ENCODE results near the gene CACNB4.

The CACNB4 gene

GRCh38 chr2:151931756-151932155 lies 167.1 kb downstream of the CACNB4 start:
- H3K27me3 ChIP-seq (ENCODE audit: insufficient read depth, low read depth, severe bottlenecking) = no peaks in the 10 kb centered on the region
- H3K36me3 ChIP-seq = no peaks in the 10 kb centered on the region
- no peaks in the 10 kb centered on the region for H3K9me3 ChIP-seq (ENCODE audit: severe bottlenecking)
- no peak overlapping the region for H3K27ac ChIP-seq
- DNase-seq = no peak
- TF ChIP-seq, protein P1, sequence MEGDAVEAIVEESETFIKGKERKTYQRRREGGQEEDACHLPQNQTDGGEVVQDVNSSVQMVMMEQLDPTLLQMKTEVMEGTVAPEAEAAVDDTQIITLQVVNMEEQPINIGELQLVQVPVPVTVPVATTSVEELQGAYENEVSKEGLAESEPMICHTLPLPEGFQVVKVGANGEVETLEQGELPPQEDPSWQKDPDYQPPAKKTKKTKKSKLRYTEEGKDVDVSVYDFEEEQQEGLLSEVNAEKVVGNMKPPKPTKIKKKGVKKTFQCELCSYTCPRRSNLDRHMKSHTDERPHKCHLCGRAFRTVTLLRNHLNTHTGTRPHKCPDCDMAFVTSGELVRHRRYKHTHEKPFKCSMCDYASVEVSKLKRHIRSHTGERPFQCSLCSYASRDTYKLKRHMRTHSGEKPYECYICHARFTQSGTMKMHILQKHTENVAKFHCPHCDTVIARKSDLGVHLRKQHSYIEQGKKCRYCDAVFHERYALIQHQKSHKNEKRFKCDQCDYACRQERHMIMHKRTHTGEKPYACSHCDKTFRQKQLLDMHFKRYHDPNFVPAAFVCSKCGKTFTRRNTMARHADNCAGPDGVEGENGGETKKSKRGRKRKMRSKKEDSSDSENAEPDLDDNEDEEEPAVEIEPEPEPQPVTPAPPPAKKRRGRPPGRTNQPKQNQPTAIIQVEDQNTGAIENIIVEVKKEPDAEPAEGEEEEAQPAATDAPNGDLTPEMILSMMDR (IDR thresholded peaks at IDR 0.05; ENCODE audit: low read depth, low read length) = no peak
- H3K4me3 ChIP-seq (ENCODE audit: low read depth, low read length) = no peak overlapping the region

GRCh38 chr2:151931030-151931611 lies 167.7 kb downstream of the CACNB4 start:
- H3K9me3 ChIP-seq (ENCODE audit: severe bottlenecking) = no peaks in the 10 kb centered on the region
- H3K27me3 ChIP-seq (ENCODE audit: insufficient read depth, low read depth, severe bottlenecking) = no peaks in the 10 kb centered on the region
- no peak for DNase-seq
- no peaks in the 10 kb centered on the region for H3K36me3 ChIP-seq
- H3K4me3 ChIP-seq (ENCODE audit: low read depth, low read length) = no peak overlapping the region
- H3K27ac ChIP-seq = no peak overlapping the region
- TF ChIP-seq, protein P1 (IDR thresholded peaks at IDR 0.05; ENCODE audit: low read depth, low read length) = no peak

GRCh38 chr2:151930042-151930441 lies 168.8 kb downstream of the CACNB4 start:
- H3K9me3 ChIP-seq (ENCODE audit: severe bottlenecking) = no peaks in the 10 kb centered on the region
- TF ChIP-seq, protein P1 (IDR thresholded peaks at IDR 0.05; ENCODE audit: low read depth, low read length) = no peak
- no peaks in the 10 kb centered on the region for H3K36me3 ChIP-seq
- H3K27ac ChIP-seq = no peak overlapping the region
- no peak overlapping the region for H3K4me3 ChIP-seq (ENCODE audit: low read depth, low read length)
- DNase-seq = no peak
- H3K27me3 ChIP-seq (ENCODE audit: insufficient read depth, low read depth, severe bottlenecking) = no peaks in the 10 kb centered on the region

DNA sequence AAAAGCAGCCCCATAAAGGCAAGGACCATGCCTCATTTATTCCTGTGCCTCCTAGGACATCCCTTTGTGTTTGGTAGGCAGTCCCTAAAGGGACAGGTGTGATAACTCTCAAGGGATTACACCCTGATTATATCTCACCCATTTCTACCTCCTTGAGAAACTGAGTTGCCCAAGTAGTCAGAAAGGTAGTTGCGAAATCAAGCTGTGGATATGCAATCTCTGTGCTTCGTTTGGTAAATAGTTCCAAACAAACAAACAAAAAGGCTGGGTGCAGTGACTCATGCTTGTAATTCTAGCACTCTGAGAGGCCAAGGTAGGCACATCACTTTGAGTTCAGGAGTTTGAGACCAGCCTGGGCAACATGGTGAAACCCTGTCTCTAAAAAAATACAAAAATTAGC lies 170.5 kb downstream of the CACNB4 start:
- no peaks in the 10 kb centered on the region for H3K9me3 ChIP-seq (ENCODE audit: severe bottlenecking)
- H3K27ac ChIP-seq = no peak overlapping the region
- no peak for DNase-seq
- no peaks in the 10 kb centered on the region for H3K27me3 ChIP-seq (ENCODE audit: insufficient read depth, low read depth, severe bottlenecking)
- no peaks in the 10 kb centered on the region for H3K36me3 ChIP-seq
- no peak overlapping the region for H3K4me3 ChIP-seq (ENCODE audit: low read depth, low read length)
- TF ChIP-seq, protein P1 (IDR thresholded peaks at IDR 0.05; ENCODE audit: low read depth, low read length) = no peak

DNA sequence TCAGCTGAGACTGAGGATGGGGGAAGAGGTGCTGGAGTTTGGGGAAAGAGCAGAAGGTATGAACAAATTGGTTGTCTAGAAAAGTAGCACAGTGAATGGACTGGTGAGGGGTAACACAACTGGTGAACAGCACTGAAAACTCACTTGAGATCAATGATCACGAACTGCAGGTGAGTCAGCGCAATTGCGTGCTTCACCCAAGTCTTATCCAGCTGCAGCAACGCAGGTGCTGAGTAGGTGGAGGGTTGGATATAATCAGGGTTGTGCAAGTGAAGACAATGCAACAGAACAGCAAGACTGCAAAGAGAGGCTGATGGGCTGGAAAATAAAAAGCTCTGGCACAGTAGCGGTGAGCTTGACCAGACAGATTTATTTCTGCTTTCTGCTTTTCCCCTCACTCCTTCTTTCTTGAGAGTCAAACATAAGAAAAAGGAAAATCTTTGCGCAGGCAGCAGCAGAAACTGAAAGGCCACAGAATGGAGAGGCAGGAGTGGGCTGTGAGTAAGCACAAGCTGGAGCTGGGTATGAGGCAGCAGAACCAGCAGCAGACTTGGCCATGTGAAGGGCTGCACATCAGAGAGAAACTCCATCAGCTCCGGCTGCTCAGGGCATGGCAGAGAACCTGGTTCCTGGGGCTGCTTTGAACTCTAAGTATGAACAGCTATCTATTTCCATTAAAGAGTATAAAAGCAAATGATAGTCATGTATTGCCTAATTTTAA lies 171.2 kb downstream of the CACNB4 start:
- no peaks in the 10 kb centered on the region for H3K9me3 ChIP-seq (ENCODE audit: severe bottlenecking)
- DNase-seq = no peak
- no peak overlapping the region for H3K4me3 ChIP-seq (ENCODE audit: low read depth, low read length)
- no peak overlapping the region for H3K27ac ChIP-seq
- no peaks in the 10 kb centered on the region for H3K27me3 ChIP-seq (ENCODE audit: insufficient read depth, low read depth, severe bottlenecking)
- TF ChIP-seq, protein P1 (IDR thresholded peaks at IDR 0.05; ENCODE audit: low read depth, low read length) = no peak
- no peaks in the 10 kb centered on the region for H3K36me3 ChIP-seq

All from WERI-Rb-1 (cell line).